Activated T-cell treated with anti-CD3 and anti-CD28 coated beads for 48 hours (primary cell): Measurements from ENCODE around the gene MMEL1.

Experiments
- DNase-seq: peaks from one replicate; pipeline ENCODE4 v3.0.0-alpha.2; 2020; ENCODE audit warnings: low read depth

Gene MMEL1

DNA sequence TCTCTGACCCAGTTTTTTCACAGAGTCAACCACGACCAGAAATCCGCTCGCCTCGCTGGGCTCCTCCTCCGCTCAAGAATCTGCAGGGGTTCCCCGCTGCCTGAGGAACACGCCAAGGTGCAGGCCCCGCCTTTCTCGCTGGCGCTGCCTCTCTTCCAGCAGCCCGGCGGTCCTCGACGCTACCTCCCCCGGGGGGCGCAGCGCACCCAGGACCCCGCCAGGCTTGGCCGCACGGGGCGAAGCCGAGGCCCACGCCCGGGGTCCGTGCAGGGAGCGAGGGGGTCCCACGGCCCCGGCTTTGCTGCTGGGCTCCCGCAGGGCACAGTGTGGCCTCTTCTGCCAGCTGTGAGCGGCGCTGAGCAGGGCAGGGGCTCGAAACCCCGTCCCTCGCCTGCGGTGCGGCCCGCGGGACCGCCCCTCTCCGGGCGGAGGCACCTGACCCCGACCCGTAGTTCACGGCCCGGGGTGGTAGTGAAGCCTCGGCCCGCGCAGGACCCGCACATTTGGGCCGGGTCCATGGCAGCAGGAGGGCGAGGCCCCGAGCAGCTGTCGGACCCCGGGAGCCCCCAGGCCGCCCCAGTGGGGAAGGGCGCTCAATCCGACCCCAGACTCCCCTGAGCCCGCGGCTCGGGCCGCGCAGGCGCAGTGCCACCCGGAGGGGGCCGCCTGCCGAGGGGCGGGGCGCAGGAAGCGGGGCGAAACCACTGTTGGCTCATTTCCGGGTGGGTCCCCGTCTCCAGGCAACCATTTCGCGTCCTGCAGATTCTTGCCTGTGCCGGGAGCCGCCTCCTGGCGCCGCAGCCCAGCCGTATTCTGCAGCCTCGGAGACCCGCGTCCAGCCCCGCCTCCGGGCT is 10.0 kb upstream of the MMEL1 start:
- DNase-seq, result peak; percentile 93

DNA sequence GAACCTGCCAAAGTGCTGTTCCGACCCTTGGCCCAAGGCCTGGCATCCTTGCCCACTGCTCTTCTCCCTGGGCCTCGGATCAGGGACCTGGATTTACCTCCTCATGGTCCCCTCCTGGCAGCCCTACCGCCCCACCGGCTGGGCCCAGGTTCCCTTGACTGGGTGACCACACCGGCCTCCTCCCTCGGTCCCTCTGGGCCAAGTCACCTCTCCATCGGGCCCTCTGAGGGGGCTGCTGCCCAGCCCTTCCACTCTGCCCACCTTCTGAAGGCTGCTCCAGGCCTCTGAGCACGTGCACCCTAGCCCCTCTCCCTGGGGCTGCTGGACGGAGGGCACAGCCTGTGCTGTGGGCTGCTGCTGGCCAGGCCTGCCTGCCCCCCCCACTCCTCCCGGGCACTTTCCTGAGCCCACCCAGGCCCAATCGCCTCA is 9.3 kb upstream of the MMEL1 start:
- no peak for DNase-seq

DNA sequence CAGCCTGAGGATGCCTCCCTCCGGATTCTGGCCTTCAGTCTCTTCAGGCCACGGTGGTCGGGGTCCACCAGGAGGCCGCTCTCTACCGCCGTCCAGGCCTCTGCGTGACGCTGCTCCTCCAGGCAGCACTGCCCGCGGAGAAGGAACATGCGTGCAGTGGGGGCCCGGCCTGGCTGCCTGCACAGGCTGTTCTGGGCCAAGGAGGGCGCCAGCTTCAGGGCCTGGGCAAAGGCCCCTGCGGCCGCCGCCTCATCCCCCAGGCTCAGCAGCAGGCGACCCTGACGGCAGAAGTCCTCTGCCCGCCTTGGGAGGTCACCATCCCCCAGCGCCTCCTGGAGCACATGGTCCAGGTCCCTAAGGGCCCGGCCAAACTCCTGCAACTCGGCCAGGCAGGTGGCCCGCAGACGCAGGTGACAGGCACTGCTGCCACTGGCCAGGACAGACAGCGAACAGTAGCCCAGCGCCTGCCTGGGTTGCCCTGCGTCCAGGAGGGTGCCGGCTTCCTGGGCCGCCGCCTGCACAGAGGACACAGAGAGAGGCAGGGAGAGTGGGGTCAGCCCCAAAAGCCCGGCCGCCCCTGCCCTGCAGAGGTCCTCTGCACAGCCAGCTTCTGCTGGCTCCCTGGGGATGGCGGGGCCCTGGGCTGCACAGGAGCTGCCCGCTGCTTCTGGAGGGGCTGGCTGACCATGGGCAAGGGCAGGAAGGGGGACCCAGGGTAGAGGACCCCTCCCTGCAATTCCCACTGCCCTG is 8.7 kb upstream of the MMEL1 start:
- DNase-seq, result no peak

DNA sequence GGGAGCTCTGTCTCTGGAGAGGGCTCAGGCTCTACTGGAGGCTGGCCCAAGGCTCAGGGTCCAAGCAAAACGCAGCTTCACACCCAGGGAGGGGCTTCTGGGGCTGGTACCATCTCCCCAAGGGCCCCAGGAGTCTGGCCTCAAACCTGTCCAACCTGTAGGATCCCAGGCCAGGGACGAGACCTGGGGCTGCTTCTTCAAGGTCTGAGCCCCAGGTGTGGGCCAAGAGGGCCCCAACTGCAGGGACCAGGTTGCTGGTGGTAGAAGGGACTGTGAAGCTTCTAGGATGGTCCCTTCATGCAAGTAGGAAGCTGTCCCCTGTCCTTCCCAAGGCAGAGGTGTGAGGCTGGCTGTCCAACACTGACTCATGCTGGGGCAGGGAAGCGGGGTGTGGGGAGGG is 7.8 kb upstream of the MMEL1 start:
- no peak for DNase-seq

DNA sequence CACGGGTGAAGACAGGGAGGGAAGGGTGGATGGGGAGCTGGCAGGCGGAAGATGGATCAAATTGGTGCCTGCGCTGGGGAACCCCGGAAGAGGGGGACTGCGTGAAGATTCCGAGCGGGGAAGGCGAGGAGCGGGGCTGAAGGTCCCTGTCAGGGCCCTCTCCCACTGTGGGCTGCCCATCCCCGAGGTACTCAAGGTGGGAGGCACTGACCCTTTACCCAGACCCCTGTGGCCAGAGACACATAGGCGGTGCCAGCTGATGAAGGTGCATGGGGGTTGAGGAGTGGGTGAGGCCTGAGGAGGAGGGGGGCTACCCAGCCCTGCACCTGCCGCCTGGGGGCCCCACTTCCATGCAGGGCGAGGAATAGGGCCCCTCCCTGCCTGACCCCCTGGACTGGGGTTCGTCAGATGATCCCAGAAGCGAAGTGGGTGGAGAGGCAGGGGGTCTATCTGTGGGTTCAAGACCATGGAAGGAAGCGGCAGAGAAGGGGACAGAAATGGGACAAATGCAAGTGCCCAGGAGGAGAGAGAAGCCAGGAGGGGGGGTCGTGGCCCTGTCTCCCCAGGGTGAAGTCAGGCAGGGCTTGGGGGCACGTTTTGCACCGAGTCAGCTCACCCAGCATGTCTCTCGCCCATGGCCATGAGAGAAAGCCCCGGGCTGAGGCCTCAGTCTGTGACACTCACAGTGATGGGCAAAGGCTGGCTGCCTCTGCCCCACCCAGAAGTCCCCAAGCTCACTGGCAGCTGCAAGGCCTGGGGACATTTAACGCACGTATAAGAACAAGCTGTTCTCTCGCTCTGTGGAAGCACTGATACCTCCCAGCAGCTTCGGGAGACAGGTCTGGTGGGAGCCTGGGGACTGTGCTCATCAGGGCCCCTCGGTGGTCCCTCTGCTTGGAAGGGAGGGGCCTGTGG is 7.0 kb upstream of the MMEL1 start:
- no peak for DNase-seq

DNA sequence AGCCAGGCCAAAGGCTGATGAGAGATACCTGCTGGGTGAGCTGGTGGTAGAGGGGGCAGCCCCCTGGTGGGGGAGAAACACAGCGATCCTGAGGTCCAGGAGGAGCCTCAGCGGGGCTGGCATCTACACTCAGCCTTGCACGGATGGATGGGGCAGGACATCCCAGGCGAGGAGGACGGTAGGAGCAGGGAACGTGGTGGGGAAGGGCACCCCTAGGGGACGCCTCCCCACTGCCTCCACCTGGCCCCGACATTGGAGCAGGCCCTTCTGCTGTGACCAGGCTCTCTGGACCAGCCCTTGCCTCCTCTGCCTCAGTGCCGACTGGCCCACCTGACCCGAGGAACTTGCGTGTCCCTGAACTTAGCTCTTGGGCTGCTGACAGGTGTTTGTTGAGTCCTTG is 6.4 kb upstream of the MMEL1 start:
- no peak for DNase-seq

DNA sequence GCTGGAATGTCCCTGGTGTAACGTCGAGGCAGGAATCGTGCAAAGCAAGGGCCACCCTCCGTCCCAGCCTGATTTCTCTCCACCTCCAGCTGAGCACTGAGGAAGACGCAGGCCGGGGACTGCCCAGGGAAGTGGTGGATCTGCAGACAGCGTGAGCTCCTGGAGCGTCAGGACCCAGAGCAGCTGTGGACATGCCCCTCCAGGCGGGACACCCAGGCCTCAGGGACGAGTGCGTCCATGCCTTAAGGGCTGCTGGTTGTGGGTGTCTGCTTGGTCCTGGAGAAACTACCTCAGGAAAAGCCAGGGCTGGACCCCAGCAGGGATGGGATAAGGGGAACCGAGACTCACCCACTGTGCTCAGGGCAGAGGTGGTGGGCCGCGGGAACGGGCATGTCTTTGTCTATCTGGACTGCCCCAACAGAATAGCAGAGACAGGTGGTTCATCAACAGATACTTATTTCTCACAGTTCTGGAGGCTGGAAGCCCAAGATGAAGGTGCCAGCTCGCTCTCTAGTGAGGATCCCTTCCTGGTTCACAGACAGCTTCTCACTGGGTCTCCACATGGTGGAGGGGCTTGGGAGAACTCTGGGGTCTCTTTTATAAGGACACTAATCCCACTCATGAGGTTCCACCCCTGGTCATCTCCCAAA is 5.8 kb upstream of the MMEL1 start:
- DNase-seq, result no peak

DNA sequence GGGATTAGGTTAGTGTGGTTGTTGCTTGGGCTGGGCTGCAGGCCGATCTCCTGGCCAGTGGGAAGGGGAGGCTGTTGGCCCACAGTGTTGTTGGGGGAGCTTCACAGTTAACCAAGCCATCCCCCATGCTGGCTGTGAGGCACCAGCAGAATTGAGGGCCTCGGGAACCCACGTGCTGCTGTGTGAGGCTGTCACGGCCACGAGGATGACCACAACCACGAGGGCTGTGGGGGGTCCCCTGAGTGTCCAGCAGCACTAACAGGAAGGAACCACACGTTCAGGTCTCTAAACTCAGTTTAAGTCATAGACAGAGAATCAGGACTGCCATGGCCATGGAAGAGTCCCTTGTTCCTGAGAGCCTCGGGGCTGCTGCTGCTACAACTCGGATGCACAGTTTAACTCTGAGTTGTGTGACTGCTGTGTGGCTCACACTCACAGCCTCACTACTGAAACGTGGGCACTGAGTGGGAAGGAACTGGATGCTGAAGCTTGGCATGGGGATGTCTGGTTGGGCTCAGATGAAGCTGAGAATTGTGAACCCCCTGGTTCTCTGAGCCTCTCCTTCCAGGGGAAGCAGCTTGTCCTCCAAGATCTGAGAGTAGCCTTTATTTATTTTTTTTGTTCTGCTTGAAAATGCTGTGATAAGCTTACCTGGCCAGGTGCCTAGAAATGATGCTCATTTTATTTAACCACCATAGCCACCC is 4.8 kb upstream of the MMEL1 start:
- no peak for DNase-seq

DNA sequence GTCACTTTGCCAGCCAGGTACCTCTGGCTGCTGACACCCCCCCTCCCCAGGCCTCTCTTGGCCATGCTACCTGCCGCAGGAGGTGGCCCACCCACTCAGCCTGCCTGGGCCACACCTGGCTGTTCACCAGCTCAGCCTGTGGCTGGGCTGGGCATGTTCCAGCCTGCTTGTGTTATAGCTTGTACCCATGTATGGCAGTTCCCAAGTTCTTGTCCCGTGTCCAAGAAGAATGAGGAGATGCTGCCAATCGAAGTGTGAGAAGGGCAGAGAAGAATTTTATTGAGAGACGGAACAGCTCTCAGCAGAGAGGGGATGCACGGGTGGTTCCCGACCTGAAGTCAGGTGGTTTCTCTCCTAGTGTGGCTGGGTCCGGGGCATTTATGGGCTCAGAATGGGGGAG is 3.9 kb upstream of the MMEL1 start:
- no peak for DNase-seq

DNA sequence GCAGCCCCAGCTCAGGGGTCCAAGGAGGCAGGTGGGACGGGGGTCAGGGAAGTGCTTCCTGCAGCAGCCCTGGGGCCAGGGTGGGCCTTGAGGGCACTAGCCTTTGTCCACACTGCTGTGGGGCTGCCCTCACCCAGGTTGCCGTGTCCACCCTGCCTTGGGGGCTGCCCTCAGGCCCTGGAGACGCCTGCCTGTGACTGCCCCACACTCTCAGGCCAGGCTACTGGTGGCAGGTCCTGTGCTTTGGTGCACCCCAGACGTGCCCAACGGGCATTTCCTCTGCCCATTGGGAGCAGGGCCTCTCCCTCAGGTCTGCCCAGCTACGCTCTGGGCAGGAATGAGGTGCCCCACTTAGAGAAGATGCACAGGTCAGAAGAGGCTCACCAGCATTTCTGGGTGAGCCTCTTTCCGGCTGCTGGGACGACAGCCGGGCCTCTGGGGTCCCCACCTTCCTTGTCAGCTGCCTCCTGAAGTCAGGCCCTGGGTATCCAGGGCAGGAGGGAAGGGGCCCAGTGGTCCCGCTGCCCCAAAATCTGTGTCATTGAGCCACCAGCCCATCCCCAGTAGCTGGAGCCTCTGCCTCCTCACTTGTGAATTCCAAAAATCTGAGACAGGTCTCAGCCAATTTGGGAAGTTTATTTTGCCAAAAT is 2.7 kb upstream of the MMEL1 start:
- no peak for DNase-seq

DNA sequence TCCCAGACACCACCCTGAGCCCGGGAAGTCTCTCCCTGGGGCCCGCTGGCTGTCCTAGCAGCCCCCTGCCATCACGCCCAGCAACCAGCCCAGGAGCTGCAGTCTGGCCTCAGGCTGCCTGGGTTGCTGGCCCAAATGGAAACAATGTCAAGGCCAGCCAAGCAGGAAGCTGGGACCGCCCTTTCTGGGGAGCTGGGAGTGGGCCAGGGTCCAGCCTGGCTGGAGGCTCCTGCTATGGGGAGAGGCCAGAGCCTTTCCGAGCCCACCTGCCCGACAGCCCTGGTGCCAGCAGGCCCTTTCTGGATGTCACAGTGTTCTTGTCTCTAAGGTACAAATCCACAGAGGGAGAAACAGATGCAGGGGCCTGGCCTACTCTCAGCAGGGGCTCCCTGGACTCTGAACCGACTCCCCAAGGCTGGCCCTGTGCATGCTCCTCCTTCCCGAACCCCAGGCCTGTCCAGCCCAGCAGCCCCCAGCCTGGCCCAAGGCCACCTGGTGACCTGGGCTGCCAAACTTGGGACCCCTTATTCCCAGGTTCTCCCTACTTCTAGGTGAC is 1.2 kb upstream of the MMEL1 start:
- DNase-seq, result no peak

DNA sequence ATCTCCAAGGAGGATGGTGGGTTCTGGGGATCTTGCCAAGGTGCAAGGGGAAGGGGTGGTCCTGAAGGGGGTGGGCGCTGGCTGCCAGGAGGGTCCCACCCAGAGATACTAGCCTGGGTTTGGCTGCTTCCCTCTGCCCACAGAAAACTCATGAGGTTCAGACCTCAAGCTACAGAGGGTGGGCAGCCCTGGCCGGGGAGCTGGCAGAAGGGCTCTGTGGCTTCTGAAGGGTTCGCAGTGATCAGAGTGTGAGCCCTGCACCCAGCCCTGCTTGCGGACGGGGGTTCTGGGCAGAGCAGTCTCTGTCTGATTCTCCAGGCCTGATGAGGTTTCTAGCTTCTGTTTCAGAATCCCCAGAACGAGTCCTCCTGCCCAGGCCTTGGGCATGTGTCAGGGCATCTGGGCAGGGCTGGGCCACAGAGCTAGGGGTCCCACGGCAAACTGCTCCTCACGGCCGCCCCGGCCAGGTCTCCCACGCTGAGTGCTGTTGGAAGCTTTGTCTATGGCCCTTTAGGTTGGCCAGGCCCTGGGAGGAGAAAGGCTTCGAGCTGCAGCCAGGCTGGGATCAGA is 635 bp upstream of the MMEL1 start:
- no peak for DNase-seq

DNA sequence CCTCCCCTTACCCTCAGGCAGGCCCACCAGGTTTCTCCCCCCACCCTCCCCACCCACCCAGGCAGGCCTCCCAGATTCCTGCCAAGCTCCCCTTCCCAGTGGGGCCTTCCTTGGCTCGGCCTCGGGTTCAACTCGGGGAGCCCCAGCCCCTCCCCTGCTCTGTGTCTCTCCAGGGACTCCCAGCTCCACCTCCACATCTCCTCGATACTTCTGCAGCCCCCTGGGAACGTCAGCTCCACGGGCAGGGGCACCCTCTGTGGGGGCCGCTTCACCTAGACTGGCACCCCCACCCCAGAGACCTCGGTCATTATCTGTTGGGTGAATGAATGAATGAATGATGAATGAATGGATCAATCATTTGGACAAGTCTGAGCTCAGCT is 775 bp downstream of the MMEL1 start:
- DNase-seq, result no peak

DNA sequence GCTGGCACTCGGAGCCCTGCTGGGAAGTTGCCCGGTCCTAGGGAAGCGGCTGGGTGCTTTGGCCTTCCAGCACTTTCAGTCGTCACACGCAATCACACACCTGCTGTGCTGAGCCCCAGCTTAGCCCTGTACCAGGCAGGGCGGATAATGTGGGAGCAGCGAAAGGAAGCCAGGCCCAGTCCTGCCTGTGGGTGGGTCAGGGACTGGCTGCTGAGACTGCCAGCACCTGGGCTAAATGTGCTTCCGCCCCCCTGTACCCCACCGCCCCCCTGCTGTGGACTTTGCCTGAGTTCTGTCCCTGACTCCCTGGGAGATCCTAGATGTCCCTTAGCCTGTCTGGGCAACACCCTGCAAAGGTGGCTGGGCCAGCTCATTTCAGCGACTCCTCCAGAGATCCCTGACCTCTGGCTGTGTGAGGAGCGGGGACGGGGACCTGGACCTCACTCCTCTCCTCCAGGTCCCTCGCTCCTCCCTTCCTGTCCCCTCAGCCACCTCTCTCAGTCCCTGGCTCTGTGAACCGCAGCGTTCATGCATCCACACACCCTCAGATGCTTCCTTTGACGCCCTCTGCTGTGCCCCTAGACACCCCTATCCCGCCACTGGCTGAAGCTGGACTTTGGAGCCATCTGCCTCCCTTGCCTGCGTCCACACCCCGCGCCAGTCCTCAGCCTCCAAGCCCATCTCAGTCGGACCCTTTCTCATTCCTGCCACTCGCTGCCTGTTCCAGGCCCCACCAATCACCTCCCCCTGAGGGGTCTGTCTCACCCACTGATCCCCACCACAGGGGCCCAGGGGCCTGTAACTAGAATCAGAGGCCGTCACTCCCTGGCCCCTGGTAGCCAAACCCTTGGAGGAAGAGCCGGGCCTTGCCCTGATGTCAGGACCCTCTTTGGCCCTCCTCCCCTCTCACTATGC is 1.4 kb downstream of the MMEL1 start:
- DNase-seq, result no peak

DNA sequence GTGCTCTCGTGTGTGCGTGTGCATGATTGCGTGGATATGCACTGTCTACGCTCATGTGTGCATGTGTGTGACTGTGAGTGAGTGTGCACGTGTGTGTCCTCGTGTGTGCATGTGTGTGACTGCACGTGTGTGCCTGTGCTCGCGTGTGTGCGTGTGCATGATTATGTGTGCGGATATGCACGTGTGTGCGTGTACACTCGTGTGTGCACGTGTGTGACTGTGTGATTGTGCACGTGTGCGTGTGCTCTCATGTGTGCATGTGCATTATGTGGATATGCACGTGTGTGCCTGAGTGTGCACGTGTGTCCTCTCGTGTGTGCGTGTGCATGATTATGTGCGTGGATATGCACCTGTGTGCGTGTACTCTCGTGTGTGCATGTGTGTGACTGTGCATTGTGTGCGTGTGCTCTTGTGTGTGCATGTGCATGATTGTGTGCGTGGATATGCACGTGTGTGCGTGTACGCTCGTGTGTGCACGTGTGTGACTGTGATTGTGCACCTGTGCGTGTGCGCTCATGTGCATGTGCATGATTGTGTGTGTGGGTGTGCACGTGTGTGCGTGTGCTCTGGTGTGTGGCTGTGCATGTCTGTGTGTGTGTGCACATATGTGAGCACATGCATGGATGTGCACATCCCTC is 2.2 kb downstream of the MMEL1 start:
- no peak for DNase-seq

DNA sequence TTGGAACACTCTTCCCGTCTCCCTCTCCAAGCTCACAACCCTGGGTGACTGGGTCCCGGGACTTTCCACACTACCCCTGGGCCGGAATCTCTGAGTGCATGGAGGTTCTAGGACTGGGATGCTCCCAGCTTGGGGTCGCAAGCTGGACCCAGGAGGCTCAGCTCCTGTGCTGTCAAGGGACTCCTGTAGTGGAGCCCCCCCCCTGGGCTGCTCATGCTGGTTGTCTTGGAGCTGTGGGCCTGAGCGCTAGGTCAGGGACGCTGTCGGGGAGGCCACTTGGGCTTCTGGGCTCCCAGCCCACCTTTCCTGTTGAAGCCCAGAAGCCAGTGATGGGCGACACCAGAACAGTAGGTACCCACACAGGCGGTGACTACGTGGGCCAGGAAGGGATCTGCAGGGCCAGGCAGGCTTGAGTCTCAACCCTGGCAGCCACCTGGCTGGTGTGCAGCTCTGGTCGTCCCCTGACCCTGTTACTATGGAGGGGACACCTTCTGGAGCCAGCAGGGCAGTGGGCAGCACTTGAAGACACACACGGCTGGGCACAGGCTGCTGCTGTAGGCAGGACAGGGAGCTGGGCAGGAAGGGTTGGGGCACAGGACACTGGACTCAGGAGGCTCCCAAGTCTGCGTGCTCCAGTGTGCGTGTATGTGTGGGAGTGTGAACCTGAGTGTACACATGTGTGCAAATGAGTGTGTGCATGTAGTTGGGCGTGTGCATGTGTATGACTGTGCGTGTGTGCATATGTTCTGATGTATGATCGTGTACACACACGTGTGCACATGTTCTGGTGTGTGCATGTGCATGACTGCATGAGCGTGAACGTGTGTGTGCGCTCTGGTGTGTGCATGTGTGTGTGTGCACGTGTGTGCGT is 3.0 kb downstream of the MMEL1 start:
- DNase-seq, result no peak

DNA sequence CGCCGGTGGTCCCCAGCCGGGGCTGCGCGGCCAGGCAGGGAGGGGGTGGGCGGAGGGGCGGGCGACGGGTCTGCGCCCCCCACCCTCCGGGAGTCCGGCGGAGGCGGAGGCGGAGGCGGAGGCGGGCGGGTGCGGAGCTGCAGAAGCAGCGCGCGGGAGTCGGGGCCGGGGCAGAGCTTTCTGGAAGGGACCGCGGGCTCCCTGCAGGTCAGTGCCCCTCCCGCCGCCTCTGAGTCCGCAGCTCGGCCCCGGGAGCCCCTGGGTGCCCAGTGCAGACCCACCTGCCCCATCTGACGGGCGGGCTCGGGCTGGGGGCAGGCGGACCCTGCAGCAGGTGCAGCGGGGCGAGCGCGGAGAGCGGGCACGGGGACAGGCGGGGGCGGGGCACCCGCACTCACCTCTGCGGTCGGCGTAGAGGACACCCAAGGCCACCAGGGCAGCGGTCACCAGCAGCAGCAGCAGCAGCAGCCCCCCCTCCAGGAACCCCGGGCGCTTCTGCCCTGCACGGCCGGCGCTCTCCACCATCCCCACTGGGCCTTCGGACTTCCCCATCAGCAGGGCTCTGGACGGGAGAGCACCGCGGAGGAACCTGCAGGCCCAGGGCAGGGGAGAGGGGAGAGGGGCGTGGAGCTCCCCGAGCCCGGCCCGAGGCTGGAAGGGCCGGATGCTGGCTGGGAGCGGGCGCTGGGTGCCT is 3.7 kb downstream of the MMEL1 start:
- no peak for DNase-seq
